NCI-H1694 treated with DMSO at 0.1 percent for 48 hours (cell line): Measurements from ENCODE around the gene NCAM1.
A peak's percentile ranks its signal among the peaks of the same experiment; 100 is the strongest.

ENCODE experiments used
- DNase-seq: peaks from one replicate; lab custom pipeline; 2025; lab: John Stamatoyannopoulos, UW

NCAM1 gene

DNA sequence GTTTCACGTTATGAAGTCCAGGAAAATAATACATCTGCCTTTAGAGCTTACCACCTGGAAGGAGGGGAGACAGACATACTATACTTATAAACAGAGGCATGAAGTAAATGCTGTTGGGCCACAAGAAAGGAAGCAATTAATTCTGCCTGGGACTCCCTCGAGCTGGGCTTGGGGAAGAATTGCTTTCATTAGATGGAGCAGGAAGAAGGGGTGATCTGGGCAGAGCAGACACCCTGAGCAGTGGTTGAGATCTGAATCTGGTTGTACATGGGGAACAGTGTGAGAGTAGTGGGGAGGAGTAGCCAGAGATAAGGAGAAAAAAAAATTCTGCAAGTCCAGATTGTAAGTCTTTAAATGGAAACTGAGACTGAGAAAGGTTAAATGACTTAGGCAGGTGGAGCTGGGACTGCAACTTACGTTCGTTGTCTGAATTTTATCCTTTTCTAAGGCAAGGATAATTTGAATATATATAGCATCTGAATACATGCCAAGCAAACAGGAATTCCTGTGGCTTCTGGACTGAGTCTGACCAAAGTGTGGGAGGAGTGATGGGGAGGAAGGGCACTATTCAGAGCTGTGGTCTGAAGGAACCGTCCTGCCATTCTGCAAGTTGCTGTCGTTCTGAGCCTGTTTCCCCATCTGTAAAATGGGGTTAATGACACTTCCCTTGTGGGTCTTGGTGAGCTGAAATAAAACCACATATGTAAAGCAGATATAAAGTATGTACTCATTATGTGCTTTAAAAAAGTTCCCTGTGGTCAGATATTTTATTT, 7.9 kb downstream of the NCAM1 start:
- DNase-seq = no peak

DNA sequence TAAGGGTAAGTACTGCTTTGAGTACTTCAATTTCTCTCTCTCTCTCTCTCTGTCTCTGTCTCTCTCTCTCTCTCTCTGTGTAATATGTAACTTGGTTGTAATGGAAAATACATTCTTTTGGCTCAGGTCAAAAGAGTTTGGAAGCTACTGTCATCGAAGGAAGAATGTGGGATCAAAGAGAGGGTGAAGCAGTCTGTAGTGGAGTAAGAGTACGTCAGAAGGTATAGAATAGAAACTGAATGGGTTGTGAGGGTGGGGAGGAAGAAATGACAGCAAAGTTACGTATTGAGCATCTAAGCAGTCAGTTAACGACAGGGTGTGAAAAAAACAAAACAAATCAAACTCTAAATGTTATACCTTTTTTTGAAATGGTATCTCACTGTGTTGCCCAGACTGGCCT, 10.0 kb downstream of the NCAM1 start:
- no peak for DNase-seq

DNA sequence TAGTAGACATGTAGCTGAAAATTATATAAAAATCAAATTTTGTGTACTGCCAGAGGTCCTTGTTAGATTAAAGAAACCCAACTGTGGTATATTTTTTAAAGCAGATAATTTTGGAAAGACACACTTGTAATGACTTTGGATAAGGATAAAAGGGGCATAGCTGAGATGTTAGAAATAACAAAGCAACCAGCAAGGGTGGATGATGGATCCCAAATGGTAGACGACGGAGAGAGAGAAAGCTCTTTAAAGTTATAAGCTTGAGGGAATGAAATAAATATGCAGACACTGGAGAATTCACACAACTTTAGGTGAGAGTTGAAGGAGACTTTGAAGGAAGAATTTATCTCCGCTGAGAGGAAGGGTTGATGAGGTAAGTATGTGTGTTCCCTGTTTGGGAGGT, 10.6 kb downstream of the NCAM1 start:
- DNase-seq = no peak

DNA sequence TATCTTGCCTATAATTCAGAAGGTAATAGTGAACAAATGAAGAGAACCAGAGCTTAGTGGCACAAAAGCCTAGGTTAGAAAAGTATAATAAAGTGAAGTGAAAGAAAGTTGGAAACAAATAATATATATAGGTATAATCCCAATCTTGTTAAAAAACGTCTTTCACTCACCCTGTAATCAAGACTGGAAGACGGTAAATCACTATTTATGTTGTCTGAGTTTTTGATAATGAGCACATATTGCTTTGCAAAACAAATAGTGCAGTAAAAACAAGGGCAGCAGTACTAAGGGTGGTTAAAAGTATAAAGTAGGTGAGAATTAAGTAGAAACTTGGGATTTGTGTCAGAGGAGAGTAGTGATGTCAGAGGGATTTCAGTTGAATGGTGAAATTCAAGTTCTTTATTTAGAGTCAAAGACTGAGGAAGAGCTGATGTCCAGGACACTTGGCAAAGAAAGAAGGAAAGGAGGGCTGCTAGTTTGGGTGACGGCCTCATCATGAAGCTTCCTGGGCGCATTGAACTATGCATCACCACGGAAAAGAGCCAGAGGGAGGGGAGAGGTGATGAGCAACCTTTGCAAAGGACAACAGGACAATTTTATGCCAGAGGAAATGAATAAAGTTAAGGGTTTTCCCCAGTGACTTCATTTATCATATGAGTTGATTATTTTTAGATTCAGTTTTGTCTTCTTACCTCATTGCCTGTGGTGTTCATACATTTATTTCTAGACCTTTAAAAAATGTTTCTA, 11.4 kb downstream of the NCAM1 start:
- no peak for DNase-seq

DNA sequence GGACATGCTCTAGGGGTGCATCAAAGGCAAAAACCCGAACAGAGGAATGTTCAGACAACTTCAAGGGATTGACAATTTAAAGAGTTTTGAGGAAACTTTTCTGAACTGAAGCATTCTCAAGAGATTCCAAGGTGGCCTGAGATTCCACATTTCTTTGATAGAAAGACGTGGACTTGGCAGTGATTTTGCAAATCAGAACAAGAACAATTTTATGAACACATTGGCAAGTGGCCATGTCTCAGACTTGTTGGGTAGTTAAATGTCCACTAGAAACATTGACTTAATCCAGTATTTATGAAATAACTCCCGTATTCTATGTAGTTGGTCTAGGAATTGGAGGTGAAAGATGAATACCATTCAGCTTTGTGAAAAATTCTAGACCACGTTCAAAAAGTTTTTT, 13.8 kb downstream of the NCAM1 start:
- DNase-seq = no peak

DNA sequence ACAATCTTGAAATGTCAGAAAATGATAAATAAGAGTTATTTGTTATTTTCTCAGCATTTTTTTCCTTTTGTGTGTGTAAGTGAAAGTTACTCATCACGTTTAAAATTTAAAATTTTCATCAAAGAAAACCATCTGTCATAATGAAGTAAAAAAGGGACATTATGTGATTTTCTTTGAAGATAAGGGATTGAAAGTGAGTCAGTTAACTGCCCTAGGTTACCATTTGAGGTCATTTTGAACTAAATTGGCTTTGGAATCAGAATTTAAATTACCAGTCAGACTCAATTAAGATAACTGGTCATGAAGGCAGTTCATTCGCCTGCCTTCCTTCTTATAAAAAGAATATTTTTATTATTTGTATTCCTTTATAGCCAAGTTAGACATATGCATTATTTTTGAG, 14.3 kb downstream of the NCAM1 start:
- DNase-seq = no peak

DNA sequence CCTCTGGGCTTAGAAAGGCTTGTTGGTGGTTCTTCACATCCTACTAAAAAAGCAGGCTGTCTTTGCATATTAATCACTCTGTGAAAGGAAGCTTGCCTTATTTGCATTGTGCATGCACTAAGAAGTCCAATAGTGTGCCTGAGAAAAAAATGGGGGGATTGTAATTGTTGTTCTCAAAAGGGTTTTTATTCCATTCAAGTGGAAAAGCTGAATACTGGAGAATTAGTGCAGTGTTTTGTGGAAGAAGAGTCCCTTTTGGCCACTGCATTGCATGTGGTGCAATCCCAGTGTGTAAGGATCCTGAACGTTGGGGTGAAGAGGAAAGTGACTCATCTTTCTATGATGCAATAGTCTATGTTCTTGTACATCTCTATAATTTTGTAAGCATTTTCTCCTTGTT, 16.5 kb downstream of the NCAM1 start:
- no peak for DNase-seq

DNA sequence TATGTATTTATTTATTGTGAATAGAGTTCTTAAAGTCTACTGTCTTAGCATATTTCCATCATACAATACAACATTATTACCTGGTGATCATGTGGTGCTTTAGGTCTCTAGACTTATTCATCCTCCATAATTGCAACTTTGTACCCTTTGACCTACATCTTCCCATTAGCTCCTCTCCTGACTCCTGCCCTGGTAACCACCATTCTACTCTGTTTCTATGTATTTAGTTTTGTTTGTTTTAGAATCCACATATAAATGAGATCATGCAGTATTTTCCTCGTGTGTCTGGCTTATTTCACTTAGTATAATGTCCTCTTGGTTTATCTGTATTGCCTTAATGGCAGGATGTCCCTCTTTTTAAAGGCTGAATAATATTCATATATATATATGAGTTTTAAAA, 22.7 kb downstream of the NCAM1 start:
- no peak for DNase-seq

DNA sequence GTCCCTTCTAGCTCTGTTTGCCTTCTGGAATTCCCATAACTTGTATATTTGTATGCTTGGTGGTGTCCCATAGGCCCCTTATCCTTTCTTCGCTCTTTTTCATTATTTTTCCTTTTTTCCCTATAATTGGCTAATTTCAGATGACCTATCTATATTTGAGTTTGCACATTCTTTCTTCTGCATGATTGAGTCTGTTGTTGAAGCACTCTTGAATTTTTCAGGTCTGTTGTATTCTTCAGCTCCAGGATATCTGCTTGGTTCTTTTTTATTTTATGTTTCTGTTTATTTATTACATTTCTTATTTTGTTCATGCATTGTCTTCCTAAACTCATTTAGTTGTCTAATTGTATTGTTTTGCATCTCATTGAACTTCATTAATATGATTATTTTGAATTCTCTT, 28.0 kb downstream of the NCAM1 start:
- no peak for DNase-seq

DNA sequence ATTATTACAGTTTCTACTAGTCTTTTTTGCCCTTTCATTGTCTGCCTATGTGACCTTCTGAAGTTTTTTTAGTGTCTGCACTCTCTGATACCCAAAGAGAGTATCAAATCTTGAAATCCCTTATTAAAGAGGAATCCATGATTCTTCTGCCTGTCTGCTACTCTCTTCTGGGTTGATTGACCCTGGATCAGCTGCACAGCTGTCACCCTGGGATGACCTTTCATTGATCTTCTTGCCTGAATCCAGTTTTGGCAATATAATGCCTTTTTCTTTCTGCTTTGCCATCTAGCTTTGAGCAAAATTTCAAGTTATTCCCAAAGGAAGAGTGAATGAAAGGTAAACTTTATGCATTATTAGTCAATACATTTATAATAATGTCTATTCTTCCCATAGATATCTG, 32.6 kb downstream of the NCAM1 start:
- DNase-seq = no peak

DNA sequence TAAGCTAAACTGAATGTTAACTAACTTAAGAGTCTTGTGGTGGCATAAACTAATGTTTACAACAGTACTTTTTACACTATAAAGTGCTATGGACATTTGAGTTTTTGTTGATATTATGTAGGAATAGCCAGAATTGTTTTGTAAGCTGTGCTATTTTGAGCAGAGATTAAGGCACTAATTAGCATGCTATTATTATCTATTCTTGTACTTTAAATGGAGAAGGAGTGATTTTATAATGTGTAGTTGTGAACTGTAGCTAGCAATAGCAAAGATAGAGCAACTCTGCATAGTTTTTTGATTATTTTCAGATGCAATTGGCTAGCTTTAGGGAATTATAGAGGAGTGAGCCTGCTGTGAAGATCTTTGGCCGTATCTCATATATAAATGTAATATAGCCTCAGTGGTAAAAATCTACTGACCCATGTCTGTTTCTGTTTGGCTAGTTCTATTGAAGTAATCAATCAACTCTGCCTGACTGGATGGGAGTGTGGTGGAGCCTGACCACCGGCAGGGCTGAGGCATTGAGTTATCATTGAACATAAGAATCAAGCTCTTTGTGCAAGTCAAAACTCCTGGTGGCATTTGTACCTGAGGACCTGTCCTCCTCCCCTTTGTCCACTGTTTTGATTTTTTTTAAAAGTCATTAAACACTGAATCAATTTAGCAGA, 34.3 kb downstream of the NCAM1 start:
- no peak for DNase-seq

DNA sequence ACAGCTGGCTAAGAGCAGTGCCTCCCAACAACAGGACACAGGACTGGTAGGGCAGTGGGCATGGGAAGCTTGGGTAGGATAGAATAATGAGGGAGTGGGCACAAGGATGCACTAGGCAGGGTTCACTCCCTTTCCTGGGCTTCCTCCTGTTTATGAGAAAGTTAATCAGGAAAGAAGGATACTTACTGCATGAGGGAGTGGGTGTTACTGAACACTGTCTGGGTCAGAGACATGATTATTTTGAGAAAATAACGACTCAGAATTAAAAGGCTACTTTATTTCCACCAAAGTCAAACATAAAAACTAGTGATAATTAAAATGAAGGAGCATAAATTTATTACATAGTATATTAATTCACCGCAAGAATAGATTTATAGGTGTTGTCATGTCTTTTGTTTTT, 35.8 kb downstream of the NCAM1 start:
- no peak for DNase-seq

DNA sequence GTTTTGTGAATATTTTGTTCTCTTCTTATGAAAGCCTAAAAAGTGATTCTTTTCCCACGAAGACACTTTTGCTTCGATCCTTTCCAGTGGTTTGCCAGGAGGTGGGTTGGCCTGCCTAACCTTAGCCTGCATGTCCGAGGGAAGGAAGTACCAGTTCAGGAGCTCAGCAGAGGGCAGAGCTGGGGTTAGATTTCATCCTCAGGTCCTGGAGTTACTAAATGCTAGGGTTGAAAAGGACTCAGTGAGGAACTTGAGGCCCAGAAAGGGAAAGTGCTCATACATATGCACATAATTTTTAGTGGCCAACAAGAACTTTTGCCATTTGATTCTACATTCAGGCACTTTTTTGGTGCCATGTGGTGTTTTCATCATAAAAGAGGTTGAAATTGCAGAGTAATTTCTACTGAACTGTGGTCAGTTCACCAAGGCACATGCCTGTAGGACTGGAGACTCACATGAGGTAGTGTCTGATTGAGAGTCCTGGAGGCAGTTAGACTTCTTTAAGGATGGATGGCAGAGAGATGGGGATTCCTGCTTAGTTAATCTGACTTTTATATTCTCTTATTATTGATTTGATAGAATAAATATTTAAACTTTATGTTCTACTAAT, 36.7 kb downstream of the NCAM1 start:
- DNase-seq = no peak

DNA sequence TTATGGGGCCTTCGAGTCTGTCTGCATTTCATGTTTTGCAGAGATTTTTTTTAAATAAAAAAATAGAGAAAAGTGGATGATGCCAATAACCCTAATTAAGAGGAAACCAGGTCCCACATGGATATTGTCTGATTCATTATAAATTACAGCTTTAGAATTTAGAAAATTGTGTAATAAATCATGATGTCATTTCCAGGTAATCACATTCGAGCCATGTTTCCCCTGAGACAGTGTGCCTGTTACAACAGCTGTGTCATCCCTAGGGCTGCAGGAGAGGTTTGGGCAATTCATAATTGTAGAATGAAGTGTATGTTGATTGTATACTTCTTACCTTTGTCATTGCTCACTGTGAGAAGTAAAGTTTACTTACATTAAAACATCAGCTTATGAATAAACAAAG, 38.3 kb downstream of the NCAM1 start:
- DNase-seq = no peak

DNA sequence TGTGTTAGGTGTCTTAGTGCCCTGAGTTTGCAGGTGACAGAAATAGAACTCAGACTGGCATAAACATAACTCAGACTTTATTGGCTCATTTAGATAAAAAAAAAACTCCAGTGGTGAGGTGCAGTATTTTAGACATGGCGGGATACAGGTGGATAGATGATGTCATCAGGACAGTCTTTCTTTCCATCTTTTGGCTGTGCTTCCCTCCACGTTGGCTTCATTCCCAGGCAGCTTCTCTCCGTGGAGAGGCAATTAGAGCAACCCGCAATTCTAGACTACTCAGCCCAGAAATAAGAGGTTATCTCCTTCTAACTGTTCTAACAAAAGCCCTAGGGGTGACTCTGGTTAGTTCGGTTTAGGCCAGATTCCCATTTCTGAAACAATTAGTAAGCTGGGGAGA, 40.5 kb downstream of the NCAM1 start:
- no peak for DNase-seq

DNA sequence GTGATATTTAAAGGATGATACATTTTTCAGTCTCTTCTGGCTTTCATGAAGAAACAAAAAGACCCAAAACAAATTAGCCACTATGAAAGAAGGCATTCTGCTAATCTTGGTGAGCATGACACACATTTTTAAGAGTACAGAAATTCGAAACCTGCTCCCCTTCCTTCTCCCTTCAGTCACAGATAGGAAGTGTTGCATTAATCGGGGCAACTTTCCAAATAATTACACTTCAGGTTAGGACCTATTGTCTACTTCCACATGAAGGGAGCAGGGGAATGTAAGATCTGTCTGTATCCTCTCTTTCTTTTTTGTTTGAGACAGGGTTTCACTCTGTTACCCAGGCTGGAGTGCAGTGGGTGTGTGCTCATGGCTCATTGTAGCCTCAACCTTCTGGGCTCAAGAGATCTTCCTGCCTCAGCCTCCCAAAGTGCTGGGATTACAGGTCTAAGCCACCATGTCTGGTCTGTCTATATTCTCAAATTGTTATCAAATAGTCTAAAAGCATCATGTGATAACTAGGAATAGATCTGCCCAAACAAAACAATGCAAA, 45.8 kb downstream of the NCAM1 start:
- no peak for DNase-seq

DNA sequence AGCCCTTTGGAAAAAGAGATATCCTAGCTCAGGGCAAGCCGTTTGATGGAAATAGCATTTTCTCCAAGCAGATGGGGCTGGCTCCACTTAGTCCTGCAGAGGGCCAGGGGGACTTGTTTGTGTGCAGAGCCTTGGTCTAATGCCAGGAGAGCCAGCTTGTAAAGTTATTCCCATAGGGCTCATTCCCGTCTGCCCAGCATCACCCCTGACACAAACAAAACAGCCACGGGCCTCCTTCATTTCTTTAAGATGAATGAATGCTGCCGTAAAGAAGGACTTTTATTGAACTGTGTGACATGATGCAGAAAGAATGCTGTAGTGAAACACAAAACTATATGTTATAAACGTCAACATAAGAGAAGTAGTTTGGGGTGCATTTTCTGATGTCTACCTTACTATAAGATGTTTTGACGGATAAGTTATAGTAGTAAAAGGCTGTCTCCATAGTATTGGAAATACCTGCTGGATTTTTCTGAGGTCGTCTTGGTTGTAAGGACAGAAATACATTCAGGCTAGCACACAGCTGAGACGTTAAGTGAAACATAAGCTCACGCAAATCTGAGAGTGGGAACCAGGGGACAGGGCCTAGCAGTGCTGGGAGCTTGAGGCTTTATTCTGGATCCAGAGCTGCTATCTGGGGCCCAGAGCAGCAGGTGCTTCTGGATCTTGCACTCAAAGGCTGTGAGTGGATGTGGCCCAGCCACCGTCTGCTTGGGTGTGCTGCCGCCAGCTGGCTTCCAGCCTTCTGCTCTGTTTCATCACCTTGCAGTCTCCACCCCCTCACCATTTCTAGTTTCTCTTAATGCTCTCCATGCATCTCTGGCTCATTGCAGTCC, 53.3 kb downstream of the NCAM1 start:
- DNase-seq = peak; percentile 70

DNA sequence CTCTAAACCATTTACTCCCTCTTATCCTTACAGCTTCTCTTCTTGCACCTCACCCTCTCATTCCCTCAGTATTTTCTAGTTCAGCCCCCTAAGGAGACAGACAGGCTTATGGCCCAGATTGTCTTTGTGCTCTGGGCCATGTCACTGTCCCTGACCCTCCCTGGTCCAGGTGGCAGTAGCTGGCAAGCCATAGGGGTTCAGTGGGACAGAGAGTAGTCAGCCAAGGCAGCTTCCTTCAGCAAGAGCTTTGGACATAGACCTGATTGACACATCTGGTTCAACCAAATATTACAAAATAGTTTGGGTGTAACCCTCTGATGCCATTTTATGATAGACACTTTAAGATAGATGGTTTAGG, 53.9 kb downstream of the NCAM1 start:
- DNase-seq = no peak

DNA sequence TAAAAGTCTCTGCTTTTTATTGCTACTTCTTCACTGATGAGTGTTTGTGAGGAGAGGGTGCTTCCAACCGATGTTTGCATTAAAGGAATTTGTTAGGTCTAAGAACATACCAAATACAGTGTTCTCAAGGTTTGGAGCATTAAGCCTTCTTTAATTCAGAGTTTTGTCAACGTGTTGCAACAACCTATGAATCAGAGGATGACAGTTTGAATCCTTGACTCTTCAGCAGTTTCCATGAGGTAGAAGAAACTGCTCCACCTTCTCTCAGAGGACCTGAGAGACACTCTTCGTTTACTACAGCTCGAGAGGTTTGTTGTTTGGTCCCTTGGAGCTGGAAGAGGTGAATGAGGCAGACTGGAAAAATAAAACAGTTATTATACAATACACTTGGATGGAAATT, 55.7 kb downstream of the NCAM1 start:
- DNase-seq = no peak

DNA sequence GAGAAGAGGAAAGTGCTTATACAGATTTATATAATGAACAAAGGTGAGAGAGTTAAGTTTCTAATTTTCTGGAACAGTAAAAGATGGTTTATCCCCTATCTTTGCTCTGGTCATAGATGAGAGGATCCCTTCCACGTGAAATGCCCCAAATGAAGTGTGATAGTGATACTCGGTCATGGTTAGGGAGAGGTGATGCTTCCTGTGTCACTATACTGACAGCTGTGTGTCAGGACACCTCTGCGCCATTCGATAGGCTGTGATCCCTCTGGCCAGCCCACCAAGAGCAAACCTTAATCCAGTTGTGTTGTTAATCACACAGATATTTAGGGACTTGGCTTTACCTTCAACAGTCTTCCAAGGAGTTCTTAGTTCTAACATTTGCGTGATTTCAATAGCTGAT, 57.7 kb downstream of the NCAM1 start:
- DNase-seq = no peak

DNA sequence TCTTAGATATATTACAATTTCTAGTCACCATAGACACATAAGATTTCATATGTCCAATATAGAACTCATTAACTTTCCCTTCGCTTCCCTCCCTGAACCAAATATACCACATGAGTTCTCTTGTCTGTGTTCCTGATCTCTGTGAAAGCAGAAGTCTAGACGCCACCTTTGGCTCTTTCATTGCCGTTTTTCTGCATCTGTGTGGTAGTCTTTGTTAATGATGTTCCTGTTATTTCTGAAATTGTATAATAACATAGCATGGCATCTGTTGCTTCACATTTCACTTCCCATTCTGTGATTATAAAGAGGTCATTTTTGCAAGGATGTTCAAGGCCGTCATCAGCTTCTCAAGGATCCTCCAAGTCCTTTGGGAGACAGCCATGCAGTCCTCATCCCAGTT, 58.5 kb downstream of the NCAM1 start:
- DNase-seq = no peak

DNA sequence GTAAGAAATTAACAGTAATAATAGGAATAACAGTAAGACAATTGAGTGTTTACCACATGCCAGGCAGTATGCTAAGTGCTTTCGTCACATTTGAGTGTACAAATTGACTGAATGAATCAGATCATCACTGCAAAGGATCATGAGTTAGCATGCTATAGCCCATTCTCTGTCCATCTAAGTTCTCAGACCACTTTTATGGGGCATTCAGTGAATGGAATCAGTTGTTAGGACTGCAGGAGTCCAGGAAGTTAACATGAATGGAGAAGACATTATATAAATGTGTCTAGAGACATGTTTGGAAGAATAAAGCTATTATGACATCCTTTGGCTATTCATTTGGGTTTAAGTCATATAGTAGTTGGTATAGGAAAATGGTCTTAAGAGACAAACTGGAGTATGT, 59.9 kb downstream of the NCAM1 start:
- DNase-seq = no peak
